Left renal pelvis (tissue), 4 donors: Measurements from ENCODE around the gene HECW1. TPM values are rescaled to one million over a fixed set of nuclear protein-coding genes. Genes with fewer than 3 reads are reported as not detected.
A peak's percentile ranks its signal among the peaks of the same experiment; 100 is the strongest.
"Not testable (repeated sequence)": the region's sequence is repeated elsewhere in the genome, so short reads cannot be mapped to it uniquely, and the experiment has no call there.

ENCODE experiments used
- DNase-seq, 4 donors: peaks; one replicate each; pipeline ENCODE4 v3.0.0-alpha.2; 2013; ENCODE audit warnings: low read depth in 4 of 4, low spot score in 3 of 4
- polyA plus RNA-seq, 4 donors: library from polyadenylated mRNA; unstranded; fragments of 120-200 nt; gene quantifications; one replicate each; pipeline ENCODE4 v1.2.1, GENCODE V29; 2013; ENCODE audit not compliant: insufficient read length in 4 of 4

HECW1 gene
- polyA plus RNA-seq, 4 donors = 0.33 to 10.1 (median 5.8) TPM

DNA sequence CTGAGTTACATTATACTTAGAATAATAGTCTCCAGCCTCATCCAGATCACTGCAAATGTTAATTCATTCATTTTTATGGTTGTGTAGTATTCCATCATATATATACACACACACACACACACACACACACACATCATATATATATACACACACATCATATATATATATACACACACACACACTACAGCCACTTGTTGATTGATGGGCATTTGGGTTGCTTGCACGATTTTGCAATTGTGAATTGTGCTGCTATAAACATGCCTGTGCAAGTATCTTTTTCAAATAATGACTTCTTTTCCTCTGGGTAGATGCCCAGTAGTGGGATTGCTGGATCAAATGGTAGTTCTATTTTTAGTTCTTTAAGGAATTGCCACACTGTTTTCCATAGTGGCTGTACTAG lies 233.2 kb downstream of the HECW1 start:
- not testable (repeated sequence) for DNase-seq

DNA sequence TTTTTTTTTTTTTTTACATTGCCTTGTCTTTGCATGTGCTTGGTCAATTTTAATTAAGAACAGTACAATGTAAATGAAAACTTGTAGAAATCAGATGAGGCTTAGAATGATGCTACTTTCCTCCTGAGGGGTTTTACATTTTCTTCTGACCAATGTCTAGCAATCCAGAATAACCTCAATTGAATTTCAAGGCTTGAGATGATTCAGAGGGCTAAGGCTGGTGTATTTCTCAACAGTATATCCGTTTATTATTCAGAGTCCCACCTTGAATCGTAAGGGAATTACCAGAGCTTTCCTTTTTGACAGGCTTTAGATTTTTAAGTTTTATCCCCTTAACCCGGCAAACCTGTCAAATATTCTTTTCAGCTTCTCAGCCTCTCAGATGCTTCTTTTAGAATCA lies 239.2 kb downstream of the HECW1 start:
- DNase-seq = no peak

GRCh38 chr7:43353902-43354301 lies 241.5 kb downstream of the HECW1 start:
- DNase-seq = no peak

- DNase-seq = peak in 3 of 4 donors; percentile 19 to 26 (median 25)
These were observed 250.2 kb downstream of the HECW1 start for GRCh38 chr7:43362652-43363034.

DNA sequence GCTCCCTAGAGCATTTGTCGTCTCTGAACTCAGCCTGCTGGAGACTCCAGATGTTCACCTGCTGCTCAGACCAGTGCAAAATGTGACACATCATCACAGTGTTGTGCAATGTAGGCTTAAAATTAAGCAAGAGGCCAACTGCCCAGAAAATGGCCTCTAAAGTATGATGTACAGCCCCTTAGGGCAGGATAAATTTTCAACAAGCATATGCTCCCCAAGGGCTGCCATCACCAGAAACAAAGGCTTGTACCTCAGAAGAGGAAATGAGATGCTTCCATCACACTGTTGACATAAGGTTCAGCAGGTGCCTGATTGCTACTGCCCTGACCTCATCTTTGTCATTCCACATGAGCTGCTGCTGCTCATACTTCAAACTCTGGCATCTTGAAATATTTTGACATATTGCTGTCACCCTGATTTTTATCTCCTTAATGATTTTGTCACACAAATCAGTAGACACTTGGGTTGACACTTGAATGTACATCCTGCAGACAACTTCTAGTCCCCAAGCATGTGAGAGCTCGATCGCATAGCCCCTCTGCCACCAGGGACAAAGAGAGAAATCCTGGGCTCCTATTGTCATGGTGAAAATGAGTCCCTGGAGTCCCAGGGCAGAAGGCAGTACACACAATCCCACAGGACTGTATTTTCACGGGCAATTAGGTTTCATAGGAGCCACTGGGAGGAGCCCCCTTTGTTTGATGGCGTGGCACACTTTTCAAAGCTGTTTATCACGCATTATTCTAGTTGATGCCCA lies 250.8 kb downstream of the HECW1 start:
- DNase-seq = no peak

- no peak for DNase-seq
These were observed 251.9 kb downstream of the HECW1 start for GRCh38 chr7:43364391-43364790.

GRCh38 chr7:43372676-43373355 lies 260.4 kb downstream of the HECW1 start:
- DNase-seq = no peak

- DNase-seq = no peak
These were observed 264.9 kb downstream of the HECW1 start for GRCh38 chr7:43377196-43377960.

- DNase-seq = no peak
These were observed 266.8 kb downstream of the HECW1 start for GRCh38 chr7:43379210-43379609.

DNA sequence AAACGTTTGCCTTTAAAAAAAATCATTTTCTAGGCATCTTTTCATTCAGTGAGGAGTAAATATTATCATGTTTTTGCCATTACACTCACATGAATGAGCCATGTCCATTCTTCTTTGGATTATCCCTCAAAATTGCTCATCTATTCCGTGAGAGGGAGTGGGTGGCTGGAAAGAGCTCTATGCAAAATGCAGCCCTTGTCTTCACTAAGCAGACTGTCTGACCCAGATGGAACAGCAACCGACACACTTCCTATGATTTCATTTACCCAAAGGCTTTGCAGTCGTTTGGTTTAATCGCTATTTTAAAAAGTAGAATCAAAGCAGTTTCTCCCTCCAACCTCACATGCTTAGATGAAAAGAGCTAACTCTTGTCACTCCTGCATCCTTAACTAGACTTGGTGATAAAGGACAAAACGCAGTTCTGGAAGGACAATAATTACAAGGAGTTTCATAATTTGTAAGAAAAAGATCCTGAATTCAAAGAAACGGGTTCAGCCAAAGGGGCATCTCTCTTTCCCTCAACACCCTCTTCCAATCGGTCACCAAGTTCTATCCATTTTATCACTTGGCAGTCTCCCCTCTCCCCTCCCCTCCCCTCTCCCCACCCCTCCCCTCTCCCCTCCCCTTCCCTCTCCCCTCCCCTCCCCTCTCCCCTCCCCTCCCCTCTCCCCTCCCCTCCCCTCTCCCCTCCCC lies 272.3 kb downstream of the HECW1 start:
- no peak for DNase-seq

GRCh38 chr7:43385309-43385680 lies 272.8 kb downstream of the HECW1 start:
- no peak for DNase-seq

GRCh38 chr7:43385856-43386255 lies 273.4 kb downstream of the HECW1 start:
- no peak for DNase-seq

GRCh38 chr7:43387932-43388331 lies 275.5 kb downstream of the HECW1 start:
- DNase-seq = no peak

GRCh38 chr7:43390576-43390975 lies 278.1 kb downstream of the HECW1 start:
- no peak for DNase-seq

GRCh38 chr7:43391518-43391917 lies 279.1 kb downstream of the HECW1 start:
- no peak for DNase-seq

GRCh38 chr7:43392638-43393330 lies 280.3 kb downstream of the HECW1 start:
- DNase-seq = no peak

DNA sequence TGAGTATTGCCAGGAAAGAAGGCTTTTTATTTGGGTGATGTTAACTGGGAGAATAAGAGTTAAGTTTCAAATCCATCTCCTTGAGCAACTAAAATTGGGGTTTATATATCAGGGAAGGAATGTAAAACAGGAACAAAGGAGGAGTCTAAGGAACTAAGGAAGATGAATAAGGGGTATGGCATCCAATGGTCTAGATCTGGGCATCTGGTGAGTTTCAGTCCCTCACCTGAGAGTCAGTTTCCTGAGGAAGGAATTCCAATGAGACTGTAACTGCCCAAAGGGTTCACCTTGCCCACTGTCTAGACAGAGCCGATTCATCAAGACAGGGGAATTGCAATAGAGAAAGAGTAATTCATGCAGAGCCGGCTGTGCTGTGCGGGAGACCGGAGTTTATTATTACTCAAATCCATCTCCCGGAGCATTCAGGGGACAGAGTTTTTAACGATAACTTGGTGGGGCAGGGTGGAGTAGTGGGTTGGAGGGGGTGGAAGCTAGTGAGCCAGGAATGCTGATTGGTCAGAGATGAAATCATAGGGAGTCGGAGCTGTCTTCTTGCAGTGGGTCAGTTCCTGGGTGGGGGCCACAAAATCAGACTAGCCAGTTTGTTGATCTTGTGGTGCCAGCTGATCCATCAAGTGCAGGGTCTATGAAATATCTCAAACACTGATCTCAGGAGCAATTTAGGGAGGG lies 282.1 kb downstream of the HECW1 start:
- DNase-seq = no peak

DNA sequence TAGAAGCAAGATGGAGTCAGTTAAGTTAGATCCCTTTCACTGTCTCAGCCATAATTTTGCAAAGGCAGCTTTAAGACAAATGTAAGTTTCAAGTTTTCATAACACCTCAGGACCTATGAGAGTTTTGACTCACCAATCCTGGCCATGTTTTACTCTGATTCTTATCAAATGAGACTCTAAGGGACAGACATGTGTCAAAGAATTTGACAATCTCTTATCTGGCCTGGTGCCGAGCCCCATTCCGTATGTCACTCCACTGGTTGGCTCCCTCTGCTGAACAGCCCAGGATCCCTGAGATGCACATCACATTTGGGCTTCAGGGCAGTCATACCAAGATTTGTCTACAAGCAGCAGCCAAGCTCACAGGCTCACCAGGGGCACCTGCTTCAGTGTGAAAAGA lies 282.9 kb downstream of the HECW1 start:
- no peak for DNase-seq

GRCh38 chr7:43396187-43396740 lies 283.8 kb downstream of the HECW1 start:
- DNase-seq = no peak

DNA sequence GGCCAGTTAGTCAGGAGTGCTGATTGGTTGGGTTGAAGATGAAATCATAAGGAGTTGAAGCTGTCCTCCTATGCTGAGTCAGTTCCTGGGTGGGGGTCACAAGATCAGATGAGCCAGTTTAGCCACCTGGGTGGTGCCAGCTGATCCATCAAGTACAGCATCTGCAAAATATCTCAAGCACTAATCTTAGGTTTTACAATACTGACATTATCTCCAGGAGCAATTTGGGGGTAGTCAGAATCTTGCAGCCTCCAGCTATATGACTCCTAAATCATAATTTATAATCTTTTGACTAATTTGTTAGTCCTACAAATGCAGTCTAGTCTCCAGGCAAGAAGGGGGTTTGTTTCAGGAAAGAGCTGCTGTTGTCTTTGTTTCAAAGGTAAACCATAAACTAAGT lies 286.4 kb downstream of the HECW1 start:
- no peak for DNase-seq
